Measurements from ENCODE around the gene TFAP2B.

DNA sequence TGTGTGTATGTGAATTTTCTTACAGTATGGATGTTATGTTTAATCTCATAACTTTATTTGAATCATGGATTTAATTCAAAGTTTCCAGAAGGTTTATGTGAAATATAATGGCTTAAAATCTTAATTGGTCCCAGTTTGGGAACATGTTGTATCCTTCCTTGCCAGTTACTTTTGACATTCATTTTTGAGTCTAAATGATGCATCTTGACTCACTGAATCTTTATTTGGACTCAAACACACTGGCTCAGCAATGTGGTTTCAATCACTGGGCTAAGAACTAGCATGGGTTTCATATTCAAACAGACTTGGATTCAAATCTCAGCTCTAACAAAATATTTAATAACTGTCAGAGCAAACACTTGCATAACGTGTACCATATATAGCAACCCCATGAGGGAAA is 25.9 kb upstream of the TFAP2B start:
- TF ChIP-seq, protein P1, sequence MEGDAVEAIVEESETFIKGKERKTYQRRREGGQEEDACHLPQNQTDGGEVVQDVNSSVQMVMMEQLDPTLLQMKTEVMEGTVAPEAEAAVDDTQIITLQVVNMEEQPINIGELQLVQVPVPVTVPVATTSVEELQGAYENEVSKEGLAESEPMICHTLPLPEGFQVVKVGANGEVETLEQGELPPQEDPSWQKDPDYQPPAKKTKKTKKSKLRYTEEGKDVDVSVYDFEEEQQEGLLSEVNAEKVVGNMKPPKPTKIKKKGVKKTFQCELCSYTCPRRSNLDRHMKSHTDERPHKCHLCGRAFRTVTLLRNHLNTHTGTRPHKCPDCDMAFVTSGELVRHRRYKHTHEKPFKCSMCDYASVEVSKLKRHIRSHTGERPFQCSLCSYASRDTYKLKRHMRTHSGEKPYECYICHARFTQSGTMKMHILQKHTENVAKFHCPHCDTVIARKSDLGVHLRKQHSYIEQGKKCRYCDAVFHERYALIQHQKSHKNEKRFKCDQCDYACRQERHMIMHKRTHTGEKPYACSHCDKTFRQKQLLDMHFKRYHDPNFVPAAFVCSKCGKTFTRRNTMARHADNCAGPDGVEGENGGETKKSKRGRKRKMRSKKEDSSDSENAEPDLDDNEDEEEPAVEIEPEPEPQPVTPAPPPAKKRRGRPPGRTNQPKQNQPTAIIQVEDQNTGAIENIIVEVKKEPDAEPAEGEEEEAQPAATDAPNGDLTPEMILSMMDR (IDR thresholded peaks at IDR 0.05), result no peak
- no peak for TF ChIP-seq POLR2A (IDR thresholded peaks at IDR 0.05)

Measured in right lobe of liver (tissue), 4 donors.